HEK293 (cell line): ENCODE results near the gene EIF4H.

ENCODE experiments used
- BCL11B ChIP-seq: fragments of 450-650 bp; formaldehyde crosslinking; IDR thresholded peaks from 2 replicates; pipeline ENCODE4 v1.5.1; 2016; ENCODE audit warnings: low read depth, missing biosample characterization, missing genetic modification characterization
- CTCF ChIP-seq: fragments of 450-650 bp; formaldehyde crosslinking; IDR thresholded peaks from 2 replicates; pipeline ENCODE4 v1.5.1; 2016; ENCODE audit warnings: missing biosample characterization, missing genetic modification characterization
- IKZF3 ChIP-seq: fragments of 450-650 bp; IDR thresholded peaks from 2 replicates; pipeline ENCODE4 v1.5.0; 2018; ENCODE audit warnings: missing biosample characterization, mild to moderate bottlenecking, missing genetic modification characterization, moderate library complexity
- MYNN ChIP-seq: fragments of 450-650 bp; formaldehyde crosslinking; IDR thresholded peaks from 2 replicates; pipeline ENCODE4 v1.5.1; 2016; ENCODE audit warnings: missing biosample characterization, missing genetic modification characterization, borderline replicate concordance
- TSHZ1 ChIP-seq: fragments of 450-650 bp; formaldehyde crosslinking; IDR thresholded peaks from 2 replicates; pipeline ENCODE4 v1.5.1; 2016; ENCODE audit warnings: missing biosample characterization, missing genetic modification characterization, borderline replicate concordance
- YY1 ChIP-seq: fragments of 450-650 bp; formaldehyde crosslinking; IDR thresholded peaks from 2 replicates; pipeline ENCODE4 v1.5.1; 2018; ENCODE audit warnings: missing biosample characterization, missing genetic modification characterization
- ZBTB1 ChIP-seq: fragments of 450-650 bp; formaldehyde crosslinking; IDR thresholded peaks from 2 replicates; pipeline ENCODE4 v1.5.1; 2016; ENCODE audit warnings: missing biosample characterization, missing genetic modification characterization
- ZNF133 ChIP-seq: fragments of 450-650 bp; formaldehyde crosslinking; IDR thresholded peaks from 2 replicates; pipeline ENCODE4 v1.5.1; 2016; ENCODE audit warnings: missing biosample characterization, missing genetic modification characterization
- ZNF274 ChIP-seq, 2 experiments: fragments of 200-500 bp in 1 of 2; fragments of 450-650 bp in 1 of 2; sonication (Bioruptor generic) in 1 of 2; formaldehyde crosslinking in 1 of 2; IDR thresholded peaks; 2 replicates each; pipeline versions ENCODE4 v1.5.1 to v1.6.1; 2014 to 2016; ENCODE audit warnings: borderline replicate concordance in 1 of 2, inconsistent platforms in 1 of 2, low read length in 1 of 2, missing biosample characterization in 1 of 2, missing genetic modification characterization in 1 of 2
- ZNF558 ChIP-seq: fragments of 450-650 bp; formaldehyde crosslinking; IDR thresholded peaks from 2 replicates; pipeline ENCODE4 v1.5.1; 2016; ENCODE audit warnings: missing biosample characterization, missing genetic modification characterization
- TF ChIP-seq, protein P1 (sequence below): fragments of 450-650 bp; formaldehyde crosslinking; IDR thresholded peaks from 2 replicates; pipeline ENCODE4 v1.5.1; 2016; ENCODE audit warnings: missing biosample characterization, missing genetic modification characterization
- TF ChIP-seq, protein P2 (sequence below): fragments of 450-650 bp; formaldehyde crosslinking; conservative IDR thresholded peaks from 2 replicates; pipeline ENCODE4 v1.5.1; 2016; ENCODE audit warnings: low read depth, missing biosample characterization, missing genetic modification characterization

GRCh38 chr7:74246497-74246896 is 72.3 kb downstream of the EIF4H start:
- TF ChIP-seq CTCF (no peak), ZBTB1 (tag by site-specific recombination) (no peak), ZNF558 (no peak), MYNN (no peak), IKZF3 (no peak), TSHZ1 (no peak), ZNF133 (no peak), BCL11B (tag by site-specific recombination) (no peak), ZNF274 (IDR thresholded peaks at IDR 0.05; ENCODE audit: low read length) (no peak), ZNF274 (tag by site-specific recombination; IDR thresholded peaks at IDR 0.05; ENCODE audit: borderline replicate concordance) (no peak), YY1 (tag by site-specific recombination) (no peak)
- TF ChIP-seq, protein P1, sequence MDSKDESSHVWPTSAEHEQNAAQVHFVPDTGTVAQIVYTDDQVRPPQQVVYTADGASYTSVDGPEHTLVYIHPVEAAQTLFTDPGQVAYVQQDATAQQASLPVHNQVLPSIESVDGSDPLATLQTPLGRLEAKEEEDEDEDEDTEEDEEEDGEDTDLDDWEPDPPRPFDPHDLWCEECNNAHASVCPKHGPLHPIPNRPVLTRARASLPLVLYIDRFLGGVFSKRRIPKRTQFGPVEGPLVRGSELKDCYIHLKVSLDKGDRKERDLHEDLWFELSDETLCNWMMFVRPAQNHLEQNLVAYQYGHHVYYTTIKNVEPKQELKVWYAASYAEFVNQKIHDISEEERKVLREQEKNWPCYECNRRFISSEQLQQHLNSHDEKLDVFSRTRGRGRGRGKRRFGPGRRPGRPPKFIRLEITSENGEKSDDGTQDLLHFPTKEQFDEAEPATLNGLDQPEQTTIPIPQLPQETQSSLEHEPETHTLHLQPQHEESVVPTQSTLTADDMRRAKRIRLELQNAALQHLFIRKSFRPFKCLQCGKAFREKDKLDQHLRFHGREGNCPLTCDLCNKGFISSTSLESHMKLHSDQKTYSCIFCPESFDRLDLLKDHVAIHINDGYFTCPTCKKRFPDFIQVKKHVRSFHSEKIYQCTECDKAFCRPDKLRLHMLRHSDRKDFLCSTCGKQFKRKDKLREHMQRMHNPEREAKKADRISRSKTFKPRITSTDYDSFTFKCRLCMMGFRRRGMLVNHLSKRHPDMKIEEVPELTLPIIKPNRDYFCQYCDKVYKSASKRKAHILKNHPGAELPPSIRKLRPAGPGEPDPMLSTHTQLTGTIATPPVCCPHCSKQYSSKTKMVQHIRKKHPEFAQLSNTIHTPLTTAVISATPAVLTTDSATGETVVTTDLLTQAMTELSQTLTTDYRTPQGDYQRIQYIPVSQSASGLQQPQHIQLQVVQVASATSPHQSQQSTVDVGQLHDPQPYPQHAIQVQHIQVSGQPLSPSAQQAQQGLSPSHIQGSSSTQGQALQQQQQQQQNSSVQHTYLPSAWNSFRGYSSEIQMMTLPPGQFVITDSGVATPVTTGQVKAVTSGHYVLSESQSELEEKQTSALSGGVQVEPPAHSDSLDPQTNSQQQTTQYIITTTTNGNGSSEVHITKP = no peak
- TF ChIP-seq, protein P2, sequence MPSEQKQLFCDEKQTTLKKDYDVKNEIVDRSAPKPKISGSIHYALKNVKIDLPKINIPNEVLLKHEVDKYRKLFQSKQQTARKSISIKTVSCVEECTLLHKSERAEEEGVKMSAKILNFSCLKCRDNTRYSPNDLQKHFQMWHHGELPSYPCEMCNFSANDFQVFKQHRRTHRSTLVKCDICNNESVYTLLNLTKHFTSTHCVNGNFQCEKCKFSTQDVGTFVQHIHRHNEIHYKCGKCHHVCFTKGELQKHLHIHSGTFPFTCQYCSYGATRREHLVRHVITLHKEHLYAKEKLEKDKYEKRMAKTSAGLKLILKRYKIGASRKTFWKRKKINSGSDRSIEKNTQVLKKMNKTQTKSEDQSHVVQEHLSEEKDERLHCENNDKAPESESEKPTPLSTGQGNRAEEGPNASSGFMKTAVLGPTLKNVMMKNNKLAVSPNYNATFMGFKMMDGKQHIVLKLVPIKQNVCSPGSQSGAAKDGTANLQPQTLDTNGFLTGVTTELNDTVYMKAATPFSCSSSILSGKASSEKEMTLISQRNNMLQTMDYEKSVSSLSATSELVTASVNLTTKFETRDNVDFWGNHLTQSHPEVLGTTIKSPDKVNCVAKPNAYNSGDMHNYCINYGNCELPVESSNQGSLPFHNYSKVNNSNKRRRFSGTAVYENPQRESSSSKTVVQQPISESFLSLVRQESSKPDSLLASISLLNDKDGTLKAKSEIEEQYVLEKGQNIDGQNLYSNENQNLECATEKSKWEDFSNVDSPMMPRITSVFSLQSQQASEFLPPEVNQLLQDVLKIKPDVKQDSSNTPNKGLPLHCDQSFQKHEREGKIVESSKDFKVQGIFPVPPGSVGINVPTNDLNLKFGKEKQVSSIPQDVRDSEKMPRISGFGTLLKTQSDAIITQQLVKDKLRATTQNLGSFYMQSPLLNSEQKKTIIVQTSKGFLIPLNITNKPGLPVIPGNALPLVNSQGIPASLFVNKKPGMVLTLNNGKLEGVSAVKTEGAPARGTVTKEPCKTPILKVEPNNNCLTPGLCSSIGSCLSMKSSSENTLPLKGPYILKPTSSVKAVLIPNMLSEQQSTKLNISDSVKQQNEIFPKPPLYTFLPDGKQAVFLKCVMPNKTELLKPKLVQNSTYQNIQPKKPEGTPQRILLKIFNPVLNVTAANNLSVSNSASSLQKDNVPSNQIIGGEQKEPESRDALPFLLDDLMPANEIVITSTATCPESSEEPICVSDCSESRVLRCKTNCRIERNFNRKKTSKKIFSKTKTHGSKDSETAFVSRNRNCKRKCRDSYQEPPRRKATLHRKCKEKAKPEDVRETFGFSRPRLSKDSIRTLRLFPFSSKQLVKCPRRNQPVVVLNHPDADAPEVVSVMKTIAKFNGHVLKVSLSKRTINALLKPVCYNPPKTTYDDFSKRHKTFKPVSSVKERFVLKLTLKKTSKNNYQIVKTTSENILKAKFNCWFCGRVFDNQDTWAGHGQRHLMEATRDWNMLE (tag by site-specific recombination) = no peak
